ENCODE data around the gene PHKG2.

Gene PHKG2

GRCh38 chr16:30775131-30775391 is 26.8 kb downstream of the PHKG2 start:
- no peaks in the 10 kb centered on the region for H3K9me3 ChIP-seq (ENCODE audit: insufficient read depth, low read length)
- no peaks in the 10 kb centered on the region for H4K20me1 ChIP-seq (ENCODE audit: low read depth, low read length)
- peak overlapping the region; percentile 79 for H3K9ac ChIP-seq (ENCODE audit: low read length)
- peak overlapping the region; percentile 49 for H3K27ac ChIP-seq (ENCODE audit: low read depth, low read length)
- peak overlapping the region; percentile 57 for H3K4me2 ChIP-seq (ENCODE audit: low read depth, low read length, poor library complexity, severe bottlenecking)
- TF ChIP-seq CTCF (IDR thresholded peaks at IDR 0.05; ENCODE audit: insufficient read depth, low read length, poor library complexity, severe bottlenecking): no peak
- TF ChIP-seq EZH2phosphoT487 (conservative IDR thresholded peaks at IDR 0.05; ENCODE audit: low read length): no peak
- H3F3A ChIP-seq (ENCODE audit: insufficient read depth): no peaks in the 10 kb centered on the region
- H3K79me2 ChIP-seq (ENCODE audit: insufficient read depth, low read length): no peaks in the 10 kb centered on the region
- H3K36me3 ChIP-seq (ENCODE audit: low read length): no peaks in the 10 kb centered on the region
- H2AFZ ChIP-seq (ENCODE audit: low read depth, low read length, severe bottlenecking): peak overlapping the region; percentile 63
- H3K27me3 ChIP-seq (ENCODE audit: low read length): no peaks in the 10 kb centered on the region
- peak overlapping the region; percentile 69 for H3K4me3 ChIP-seq (ENCODE audit: insufficient read depth, low read length, poor library complexity, severe bottlenecking)
- no peaks in the 10 kb centered on the region for H3K9me2 ChIP-seq (replicated peaks; ENCODE audit: insufficient read depth, low read length)

- Histone ChIP-seq H4K20me1 (ENCODE audit: low read depth, low read length) (no peaks in the 10 kb centered on the region), H3K9ac (ENCODE audit: low read length) (peak overlapping the region; percentile 79), H3K9me3 (ENCODE audit: insufficient read depth, low read length) (no peaks in the 10 kb centered on the region), H3K9me2 (replicated peaks; ENCODE audit: insufficient read depth, low read length) (no peaks in the 10 kb centered on the region), H3K4me2 (ENCODE audit: low read depth, low read length, poor library complexity, severe bottlenecking) (peak overlapping the region; percentile 57), H3K27me3 (ENCODE audit: low read length) (no peaks in the 10 kb centered on the region), H3K79me2 (ENCODE audit: insufficient read depth, low read length) (no peaks in the 10 kb centered on the region), H2AFZ (ENCODE audit: low read depth, low read length, severe bottlenecking) (peak overlapping the region; percentile 63), H3K36me3 (ENCODE audit: low read length) (no peaks in the 10 kb centered on the region), H3K4me3 (ENCODE audit: insufficient read depth, low read length, poor library complexity, severe bottlenecking) (peak overlapping the region; percentile 69), H3F3A (ENCODE audit: insufficient read depth) (no peaks in the 10 kb centered on the region), H3K27ac (ENCODE audit: low read depth, low read length) (peak overlapping the region; percentile 49)
- TF ChIP-seq EZH2phosphoT487 (conservative IDR thresholded peaks at IDR 0.05; ENCODE audit: low read length): no peak
Measured at GRCh38 chr16:30775392-30776188, 27.4 kb downstream of the PHKG2 start.

- Histone ChIP-seq H3K79me2 (ENCODE audit: insufficient read depth, low read length) (no peaks in the 10 kb centered on the region), H3K27ac (ENCODE audit: low read depth, low read length) (no peak overlapping the region), H3K4me2 (ENCODE audit: low read depth, low read length, poor library complexity, severe bottlenecking) (no peak overlapping the region), H3K36me3 (ENCODE audit: low read length) (no peaks in the 10 kb centered on the region), H3K27me3 (ENCODE audit: low read length) (no peaks in the 10 kb centered on the region), H4K20me1 (ENCODE audit: low read depth, low read length) (no peaks in the 10 kb centered on the region), H3K9ac (ENCODE audit: low read length) (no peak overlapping the region), H3K4me3 (ENCODE audit: insufficient read depth, low read length, poor library complexity, severe bottlenecking) (no peak overlapping the region), H3K9me2 (replicated peaks; ENCODE audit: insufficient read depth, low read length) (no peaks in the 10 kb centered on the region), H2AFZ (ENCODE audit: low read depth, low read length, severe bottlenecking) (no peak overlapping the region), H3K9me3 (ENCODE audit: insufficient read depth, low read length) (no peaks in the 10 kb centered on the region), H3F3A (ENCODE audit: insufficient read depth) (no peaks in the 10 kb centered on the region)
- no peak for TF ChIP-seq EZH2phosphoT487 (conservative IDR thresholded peaks at IDR 0.05; ENCODE audit: low read length)
- no peak for TF ChIP-seq CTCF (IDR thresholded peaks at IDR 0.05; ENCODE audit: insufficient read depth, low read length, poor library complexity, severe bottlenecking)
Measured at GRCh38 chr16:30777591-30778297, 29.5 kb downstream of the PHKG2 start.

Measured in SU-DHL-6 (cell line).